ENCODE measurements around the gene TSR3.
"Not testable (repeated sequence)": the region's sequence is repeated elsewhere in the genome, so short reads cannot be mapped to it uniquely, and the experiment has no call there.

Gene TSR3

GRCh38 chr16:1337486-1337885, 14.2 kb downstream of the TSR3 start:
- DNase-seq (ENCODE audit: low read depth), result no peak

GRCh38 chr16:1336619-1337018, 15.1 kb downstream of the TSR3 start:
- no peak for DNase-seq (ENCODE audit: low read depth)

GRCh38 chr16:1335996-1336395, 15.7 kb downstream of the TSR3 start:
- DNase-seq (ENCODE audit: low read depth), result no peak

GRCh38 chr16:1335211-1335971, 16.3 kb downstream of the TSR3 start:
- DNase-seq (ENCODE audit: low read depth), result no peak

- no peak for DNase-seq (ENCODE audit: low read depth)
Observed at GRCh38 chr16:1334739-1335138, 16.9 kb downstream of the TSR3 start.

- DNase-seq (ENCODE audit: low read depth), result no peak
Observed at GRCh38 chr16:1333854-1334700, 17.6 kb downstream of the TSR3 start.

- no peak for DNase-seq (ENCODE audit: low read depth)
Observed at GRCh38 chr16:1333149-1333812, 18.4 kb downstream of the TSR3 start, which contains the start of gene BAIAP3. BAIAP3 (plus strand) TSS chr16:1333645; CDS start chr16:1338550, 4,905 bp downstream.

GRCh38 chr16:1332618-1333148, 19.0 kb downstream of the TSR3 start:
- no peak for DNase-seq (ENCODE audit: low read depth)

GRCh38 chr16:1331712-1332617, 19.7 kb downstream of the TSR3 start:
- no peak for DNase-seq (ENCODE audit: low read depth)

GRCh38 chr16:1330931-1331711, 20.6 kb downstream of the TSR3 start:
- DNase-seq (ENCODE audit: low read depth), result no peak

GRCh38 chr16:1330260-1330914, 21.3 kb downstream of the TSR3 start:
- no peak for DNase-seq (ENCODE audit: low read depth)

GRCh38 chr16:1328961-1329360, 22.7 kb downstream of the TSR3 start:
- not testable (repeated sequence) for DNase-seq (ENCODE audit: low read depth)

GRCh38 chr16:1328136-1328535, 23.5 kb downstream of the TSR3 start:
- not testable (repeated sequence) for DNase-seq (ENCODE audit: low read depth)

GRCh38 chr16:1327619-1327947, 24.1 kb downstream of the TSR3 start:
- DNase-seq (ENCODE audit: low read depth), result no peak

- DNase-seq (ENCODE audit: low read depth), result no peak
Observed at GRCh38 chr16:1326946-1327618, 24.6 kb downstream of the TSR3 start.

GRCh38 chr16:1326391-1326790, 25.3 kb downstream of the TSR3 start:
- DNase-seq (ENCODE audit: low read depth), result no peak

GRCh38 chr16:1325673-1326371, 25.9 kb downstream of the TSR3 start:
- DNase-seq (ENCODE audit: low read depth), result no peak

GRCh38 chr16:1325261-1325660, 26.4 kb downstream of the TSR3 start:
- no peak for DNase-seq (ENCODE audit: low read depth)

- DNase-seq (ENCODE audit: low read depth), result no peak
Observed at GRCh38 chr16:1324286-1324826, 27.3 kb downstream of the TSR3 start.

Measured in T-helper 22 cell (primary cell).